ENCODE measurements around the gene GALNT7.

The GALNT7 gene

GRCh38 chr4:173301518-173302201, 133.0 kb downstream of the GALNT7 start:
- DNase-seq (ENCODE audit: low read depth), result no peak

- no peak for DNase-seq (ENCODE audit: low read depth)
These were observed 139.2 kb downstream of the GALNT7 start for GRCh38 chr4:173307778-173308177.

DNA sequence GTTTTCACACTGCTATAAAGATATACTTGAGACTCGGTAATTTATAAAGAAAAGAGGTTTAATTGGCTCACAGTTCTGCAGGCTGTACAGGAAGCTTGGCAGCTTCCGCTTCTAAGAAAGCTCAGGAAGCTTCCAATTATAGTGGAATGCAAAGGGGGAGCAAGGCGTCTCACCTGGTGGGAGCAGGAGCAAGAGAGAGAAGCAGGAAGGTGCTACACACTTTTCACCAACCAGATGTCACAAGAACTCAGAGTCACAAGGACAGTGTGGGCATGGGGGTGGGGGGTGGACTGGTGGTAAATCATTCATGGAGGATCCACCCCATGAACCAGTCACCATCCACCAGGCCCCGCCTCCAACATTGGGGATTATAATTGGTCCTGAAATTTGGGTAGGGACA, 142.8 kb downstream of the GALNT7 start:
- no peak for DNase-seq (ENCODE audit: low read depth)

DNA sequence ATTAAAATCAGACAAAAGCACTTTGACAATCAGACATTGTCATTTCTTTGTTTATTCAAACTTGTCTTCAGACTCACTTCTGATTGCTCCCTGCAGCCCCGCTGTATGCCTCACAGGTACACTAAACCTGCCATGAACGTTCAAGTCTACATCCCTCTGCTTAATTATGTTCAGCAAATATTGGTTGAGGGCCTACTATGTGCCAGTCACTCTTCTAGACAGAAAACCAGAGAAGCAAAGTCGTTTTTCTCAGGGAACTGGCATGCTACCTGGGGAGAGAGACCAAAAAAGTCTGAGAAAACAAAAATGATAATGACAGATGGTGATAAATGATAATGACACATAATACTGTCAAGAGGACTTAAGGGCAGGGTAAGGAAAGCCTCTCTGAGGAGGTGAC, 146.1 kb downstream of the GALNT7 start:
- DNase-seq (ENCODE audit: low read depth), result no peak

DNA sequence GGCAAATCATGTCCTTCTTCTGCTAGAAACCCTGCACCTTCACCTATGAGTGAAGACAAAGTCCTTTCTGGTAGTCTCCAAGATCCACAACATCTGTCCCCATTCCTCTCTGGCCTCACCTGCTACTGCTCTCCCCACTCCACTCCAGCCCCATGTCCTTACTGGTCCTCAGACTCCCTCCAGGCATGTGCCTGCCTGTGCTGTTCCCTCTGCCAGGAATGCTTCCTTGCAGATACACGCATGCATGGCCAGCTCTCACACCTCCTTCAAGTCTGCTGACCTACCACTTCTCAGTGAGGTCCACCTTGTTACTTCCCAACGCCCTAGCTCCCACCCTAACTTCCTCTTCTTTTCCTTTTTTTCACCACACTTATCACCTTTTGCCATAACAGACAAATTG, 147.4 kb downstream of the GALNT7 start:
- no peak for DNase-seq (ENCODE audit: low read depth)

- DNase-seq (ENCODE audit: low read depth), result no peak
These were observed 148.4 kb downstream of the GALNT7 start for GRCh38 chr4:173317004-173317403.

DNA sequence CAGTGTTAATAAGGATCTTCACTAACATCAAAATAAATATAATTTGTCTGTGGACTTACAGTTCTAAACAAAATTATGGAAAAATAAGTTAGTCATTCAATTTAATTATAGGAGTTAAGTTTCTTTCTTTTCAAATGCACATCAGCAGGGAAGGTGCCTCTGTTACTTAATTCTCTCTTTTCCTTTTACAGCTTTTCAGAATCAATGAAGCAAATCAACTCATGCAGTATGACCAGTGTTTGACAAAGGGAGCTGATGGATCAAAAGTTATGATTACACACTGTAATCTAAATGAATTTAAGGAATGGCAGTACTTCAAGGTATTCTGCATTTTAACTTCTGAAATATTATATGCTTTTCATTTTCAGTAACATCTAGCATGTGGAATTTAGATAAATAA, 149.6 kb downstream of the GALNT7 start:
- no peak for DNase-seq (ENCODE audit: low read depth)

GRCh38 chr4:173318648-173319211, 150.1 kb downstream of the GALNT7 start:
- no peak for DNase-seq (ENCODE audit: low read depth)

GRCh38 chr4:173319696-173320095, 151.1 kb downstream of the GALNT7 start:
- DNase-seq (ENCODE audit: low read depth), result no peak

DNA sequence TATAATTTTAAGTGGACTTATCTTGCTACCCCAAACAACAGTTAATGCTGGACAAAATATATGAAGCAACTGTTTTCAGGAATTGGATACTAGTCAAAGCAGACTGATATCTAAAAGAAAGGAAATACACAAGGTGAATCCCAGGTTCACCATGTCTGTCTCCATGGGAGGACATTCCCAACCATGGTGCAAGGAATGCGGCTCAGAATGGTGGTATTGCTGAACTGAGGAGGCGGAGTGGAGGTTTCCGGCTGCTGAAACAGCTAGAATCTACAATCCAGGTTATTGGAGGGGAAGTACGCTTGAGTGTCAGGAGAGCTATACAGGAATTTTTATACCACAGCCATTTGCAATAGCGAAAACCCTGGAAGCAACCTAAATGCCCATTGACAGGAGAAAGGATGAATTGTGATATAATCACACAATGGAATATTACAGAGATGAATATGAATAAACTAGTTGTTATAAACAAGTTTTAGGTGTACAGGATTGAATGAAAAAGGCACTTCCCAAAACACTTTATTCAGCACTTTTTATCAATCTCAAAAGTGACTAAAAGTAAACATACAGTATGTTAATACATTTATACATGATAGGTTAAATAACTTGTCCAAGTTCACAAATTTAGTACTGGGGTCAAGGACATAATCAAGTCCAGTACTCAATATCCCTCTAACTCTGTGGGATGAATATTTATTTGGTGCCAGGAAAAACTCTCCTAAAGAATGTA, 156.6 kb downstream of the GALNT7 start:
- no peak for DNase-seq (ENCODE audit: low read depth)

DNA sequence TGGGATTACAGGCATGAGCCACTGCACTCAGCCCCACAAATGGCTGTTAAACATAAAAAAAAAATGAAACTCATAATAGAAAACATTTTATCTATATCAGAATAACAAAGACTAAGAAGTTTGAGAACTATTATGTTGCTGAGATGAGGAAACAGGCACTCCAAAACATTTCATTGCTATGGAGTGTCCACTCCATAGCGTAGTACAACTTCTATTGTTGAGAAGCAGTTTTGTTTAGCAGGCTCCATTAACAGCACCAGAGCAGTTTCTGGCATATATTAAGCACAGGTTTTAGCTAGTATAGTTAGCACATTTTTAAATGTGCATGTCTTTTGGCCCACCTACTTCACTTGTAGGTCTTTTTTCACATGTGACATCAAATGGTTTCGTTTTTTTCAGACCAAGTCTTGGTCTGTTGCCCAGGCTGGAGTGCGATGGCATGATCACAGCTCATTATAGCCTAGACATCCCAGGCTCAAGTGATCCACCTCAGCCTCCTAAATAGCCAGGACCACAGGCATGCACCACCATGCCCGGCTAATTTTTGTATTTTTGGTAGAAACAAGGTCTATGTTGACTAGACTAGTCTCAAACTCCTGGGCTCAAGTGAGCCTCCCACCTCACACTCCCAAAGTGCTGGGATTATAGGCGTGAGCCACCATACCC, 159.8 kb downstream of the GALNT7 start:
- DNase-seq (ENCODE audit: low read depth), result no peak

DNA sequence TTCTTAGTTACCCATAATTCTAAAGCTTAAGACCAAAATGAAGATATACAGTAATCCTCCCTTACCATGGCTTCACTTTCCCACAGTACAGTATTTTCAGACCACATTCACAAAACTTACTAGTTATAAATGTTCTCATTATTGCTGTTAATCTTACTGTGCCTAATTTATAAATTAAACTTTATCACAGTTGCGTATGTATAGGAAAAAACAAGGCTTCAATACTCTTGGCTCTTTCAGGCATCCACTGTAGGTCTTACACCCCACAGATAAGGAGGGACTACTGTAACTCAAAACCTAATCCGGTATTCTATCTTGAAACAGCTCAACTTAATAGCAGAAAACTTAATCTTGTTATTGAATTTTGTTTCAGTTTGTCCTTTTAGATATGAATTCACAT, 162.0 kb downstream of the GALNT7 start:
- no peak for DNase-seq (ENCODE audit: low read depth)

DNA sequence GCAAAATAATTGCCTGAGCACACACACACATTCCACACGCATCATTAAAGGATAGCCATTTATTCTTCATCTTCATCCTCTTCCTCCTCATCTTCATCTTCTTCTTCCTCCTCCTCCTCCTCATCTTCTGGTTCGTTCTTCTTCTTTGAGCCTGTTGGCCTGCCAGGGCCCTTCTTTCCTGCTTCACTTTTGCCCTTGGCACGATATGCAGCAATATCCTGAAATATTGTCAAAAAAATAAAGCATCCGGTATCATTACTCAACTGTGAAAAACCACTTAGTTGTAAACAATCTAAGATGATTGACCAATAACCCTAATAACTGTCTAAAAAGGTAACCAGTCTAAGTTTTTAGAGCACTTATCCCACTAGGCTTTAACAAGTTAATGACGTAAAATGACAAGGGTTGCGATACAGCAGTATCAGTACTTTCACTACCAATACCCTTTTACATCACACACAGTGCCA, 163.4 kb downstream of the GALNT7 start:
- DNase-seq (ENCODE audit: low read depth), result no peak

DNA sequence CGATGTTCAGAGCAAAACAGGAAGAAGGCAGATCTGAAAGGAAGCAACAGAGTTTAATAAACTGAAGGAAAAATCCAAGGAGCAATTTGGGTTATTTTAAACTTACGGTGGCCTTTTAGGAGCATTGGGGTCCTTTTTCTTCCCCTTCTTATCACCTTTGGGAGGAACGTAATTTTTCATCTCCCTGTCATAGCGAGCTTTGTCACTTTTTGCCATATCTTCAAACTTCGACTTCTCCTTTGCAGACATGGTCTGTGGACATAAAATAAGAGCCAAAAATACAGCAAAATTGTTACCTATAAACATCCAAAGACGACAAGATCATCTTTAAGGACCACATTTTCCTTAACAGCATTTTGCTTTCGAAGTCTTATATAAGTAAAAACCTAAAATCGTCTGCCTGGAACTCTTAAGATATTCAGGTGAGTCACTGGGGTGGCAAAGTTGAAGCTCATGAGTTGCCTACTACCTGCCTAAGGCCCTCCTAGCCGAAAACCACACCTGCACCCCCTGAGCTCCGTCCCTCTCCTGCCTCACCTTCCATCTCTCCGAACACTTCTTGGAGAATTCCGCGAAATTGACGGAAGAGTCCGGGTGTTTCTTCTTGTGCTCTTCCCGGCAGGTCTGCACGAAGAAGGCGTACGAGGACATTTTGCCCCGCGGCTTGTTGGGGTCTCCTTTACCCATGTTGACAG, 164.5 kb downstream of the GALNT7 start:
- no peak for DNase-seq (ENCODE audit: low read depth)

- DNase-seq (ENCODE audit: low read depth), result no peak
These were observed 165.1 kb downstream of the GALNT7 start for GRCh38 chr4:173333658-173334084.

DNA sequence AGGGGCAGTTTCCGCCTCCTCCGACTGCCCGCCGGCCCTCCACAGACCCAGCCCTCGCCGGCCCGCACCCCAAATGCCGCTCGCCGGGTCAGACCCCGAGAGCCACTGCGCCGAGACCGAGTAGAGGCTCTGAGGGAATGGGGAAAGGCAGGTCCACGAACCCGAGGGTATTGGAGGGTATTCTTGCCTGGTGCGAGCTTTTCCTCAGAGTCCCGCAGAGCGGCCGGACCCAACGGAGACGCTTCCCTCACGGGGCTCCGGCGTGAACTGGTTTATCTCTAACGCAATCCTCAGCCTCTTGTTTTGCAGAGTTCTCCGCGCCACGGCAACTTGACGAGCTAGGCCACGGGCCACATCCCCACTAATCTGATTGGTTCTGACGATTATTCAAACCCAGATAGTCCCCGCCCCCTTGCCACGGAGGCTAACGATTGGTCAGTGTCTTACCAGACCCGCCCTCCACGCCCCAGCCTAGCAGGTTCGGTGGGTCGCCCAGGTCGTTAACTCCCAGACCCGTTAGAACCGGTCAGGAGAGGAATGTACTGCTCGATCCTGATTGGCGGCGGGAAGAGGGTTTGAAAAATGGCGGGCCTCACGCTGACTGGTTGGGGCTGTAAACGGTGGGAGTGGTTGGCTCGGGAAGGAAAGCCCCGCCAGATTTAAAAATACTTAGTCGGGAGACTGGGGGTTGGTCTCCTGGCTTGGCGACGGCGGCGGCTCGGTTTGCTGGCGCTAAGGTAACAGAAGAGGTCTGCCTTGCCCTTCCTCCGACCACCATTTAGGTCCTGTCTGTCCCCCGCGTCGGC, 165.7 kb downstream of the GALNT7 start, which contains the start of gene HMGB2:
Gene HMGB2, minus strand, starts transcription at position 274 of the 806 bp plus-strand sequence. CDS start 709 bp downstream, outside the sequence.
- peak; percentile 99 for DNase-seq (ENCODE audit: low read depth)

DNA sequence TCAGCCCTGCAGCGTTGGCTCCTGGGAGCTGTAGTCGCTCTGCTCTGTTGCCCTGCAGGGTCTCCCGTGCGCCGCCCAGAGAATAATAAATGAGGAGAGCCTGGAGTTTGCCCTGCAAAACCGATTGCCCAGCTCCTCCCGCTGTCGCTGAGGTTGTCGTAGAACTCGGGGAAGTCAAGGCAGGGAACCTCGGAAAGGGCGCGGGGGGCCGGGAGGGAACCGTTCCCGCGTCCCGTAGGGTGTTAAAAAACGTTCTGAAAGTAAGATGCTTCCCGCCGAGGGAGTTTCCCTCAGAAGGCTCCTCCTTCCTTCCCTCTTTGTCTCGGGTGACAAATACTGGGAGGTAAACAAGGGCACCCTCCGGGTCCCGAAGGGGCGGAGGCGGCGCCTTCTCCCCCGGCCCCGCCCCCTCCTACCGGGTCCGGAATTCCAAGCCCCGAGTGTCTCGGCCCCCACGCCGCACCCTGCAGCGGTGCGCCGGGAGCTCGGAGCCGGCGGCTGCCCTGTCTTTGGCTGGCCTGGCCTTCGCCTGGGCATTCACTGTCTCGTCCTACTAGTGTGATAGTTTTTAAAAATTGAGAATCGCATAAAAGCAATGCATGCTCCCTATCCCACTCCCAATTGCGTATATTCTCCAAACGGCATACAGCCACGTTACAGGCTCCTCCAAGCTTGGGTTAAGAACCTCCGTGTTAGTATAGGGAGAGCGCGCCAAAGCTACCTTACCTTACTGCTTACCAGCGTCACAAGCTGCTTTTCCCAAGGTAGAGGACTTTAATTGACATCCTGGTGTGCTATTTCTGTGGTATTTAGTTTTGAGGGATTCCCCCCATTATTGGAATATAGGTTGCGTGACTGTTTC, 166.5 kb downstream of the GALNT7 start:
- DNase-seq (ENCODE audit: low read depth), result peak; percentile 52

DNA sequence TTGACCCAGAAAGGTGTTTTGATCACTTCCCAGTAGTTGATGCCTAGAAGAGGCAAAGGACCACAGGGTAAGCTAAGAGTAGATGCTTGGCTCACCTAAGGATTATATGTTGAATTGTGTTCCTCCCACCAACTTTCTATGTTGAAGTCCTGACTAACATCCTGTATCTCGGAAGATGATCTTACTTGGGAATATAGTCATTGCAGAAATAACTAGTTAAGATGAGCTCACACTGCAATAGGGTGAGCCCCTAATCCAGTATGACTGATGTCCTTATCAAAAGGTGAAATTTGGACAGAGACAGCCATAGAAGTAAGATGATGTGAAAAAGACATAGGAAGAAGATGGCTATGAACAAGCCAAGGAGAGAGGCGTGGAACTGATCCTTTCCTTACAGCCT, 168.9 kb downstream of the GALNT7 start:
- DNase-seq (ENCODE audit: low read depth), result no peak

GRCh38 chr4:173343832-173344397, 175.3 kb downstream of the GALNT7 start:
- DNase-seq (ENCODE audit: low read depth), result no peak

DNA sequence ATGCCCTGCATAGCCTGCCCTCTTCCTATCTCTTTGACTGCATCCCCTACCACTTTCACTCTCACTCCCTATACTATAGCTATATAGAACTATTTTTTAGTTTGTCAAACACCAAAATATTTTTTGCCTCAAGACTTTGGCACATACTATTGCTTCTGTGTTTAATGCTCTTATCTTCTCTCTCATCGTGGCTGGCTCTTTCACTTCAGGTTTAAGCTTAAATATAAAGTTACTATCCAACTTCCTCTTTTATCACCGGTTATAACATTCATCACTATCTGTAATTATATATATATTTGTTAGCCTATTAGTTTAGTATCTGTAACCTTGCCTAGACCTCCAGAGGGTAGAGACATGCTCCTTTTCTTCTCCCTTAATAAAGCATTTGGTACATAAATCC, 177.0 kb downstream of the GALNT7 start:
- no peak for DNase-seq (ENCODE audit: low read depth)

Data from CMK (cell line).